GM21619 (cell line): Measurements from ENCODE around the gene IRF2BP2.

Experiments used
- ATAC-seq: cut with Tn5 transposase; IDR thresholded peaks from one replicate; pipeline ENCODE4 v1.9.1; 2021; ENCODE audit not compliant: unreplicated experiment

Gene IRF2BP2

GRCh38 chr1:234610061-234610665 is at the start of gene IRF2BP2:
IRF2BP2 (minus strand) TSS chr1:234610178; CDS start chr1:234609494, 684 bp downstream.
- no peak for ATAC-seq

- ATAC-seq, result no peak
These were observed 49.6 kb upstream of the IRF2BP2 start for GRCh38 chr1:234659538-234659937.

- ATAC-seq, result no peak
These were observed 48.2 kb upstream of the IRF2BP2 start for GRCh38 chr1:234658138-234658537.

- ATAC-seq, result peak; percentile 70
These were observed 47.1 kb upstream of the IRF2BP2 start for GRCh38 chr1:234656944-234657654.

- no peak for ATAC-seq
These were observed 46.3 kb upstream of the IRF2BP2 start for GRCh38 chr1:234656070-234656895.

GRCh38 chr1:234655328-234656069 is 45.5 kb upstream of the IRF2BP2 start:
- ATAC-seq, result no peak

GRCh38 chr1:234654002-234654733 is 44.2 kb upstream of the IRF2BP2 start:
- no peak for ATAC-seq

GRCh38 chr1:234649432-234650081 is 39.6 kb upstream of the IRF2BP2 start:
- ATAC-seq, result no peak

- no peak for ATAC-seq
These were observed 37.8 kb upstream of the IRF2BP2 start for GRCh38 chr1:234647758-234648157.

- ATAC-seq, result no peak
These were observed 37.3 kb upstream of the IRF2BP2 start for GRCh38 chr1:234647245-234647644.

GRCh38 chr1:234645964-234646363 is 36.0 kb upstream of the IRF2BP2 start:
- no peak for ATAC-seq

- ATAC-seq, result no peak
These were observed 35.5 kb upstream of the IRF2BP2 start for GRCh38 chr1:234645474-234645953.

GRCh38 chr1:234644928-234645327 is 35.0 kb upstream of the IRF2BP2 start:
- ATAC-seq, result no peak

- no peak for ATAC-seq
These were observed 33.8 kb upstream of the IRF2BP2 start for GRCh38 chr1:234643850-234644134.

GRCh38 chr1:234643111-234643849 is 33.3 kb upstream of the IRF2BP2 start:
- no peak for ATAC-seq

- no peak for ATAC-seq
These were observed 32.5 kb upstream of the IRF2BP2 start for GRCh38 chr1:234642428-234642827.

- ATAC-seq, result no peak
These were observed 30.0 kb upstream of the IRF2BP2 start for GRCh38 chr1:234639961-234640360.

- no peak for ATAC-seq
These were observed 29.1 kb upstream of the IRF2BP2 start for GRCh38 chr1:234638832-234639799.
